ENCODE measurements around the gene DENND4B. TPM values are rescaled to one million over a fixed set of nuclear protein-coding genes. Genes with fewer than 3 reads are reported as not detected.
"Not testable (repeated sequence)": the region's sequence is repeated elsewhere in the genome, so short reads cannot be mapped to it uniquely, and the experiment has no call there.

DENND4B gene
- total RNA-seq, 2 donors from 2014 or later = 98.0 to 130 TPM

- H3K9me3 Mint-ChIP-seq; H3K4me3 Mint-ChIP-seq; H3K27me3 Mint-ChIP-seq; H3K27ac Mint-ChIP-seq; ATAC-seq (replicated peaks): not testable (repeated sequence)
- Mint-ChIP-seq H3K36me3 (ENCODE audit: low read depth) (peaks cover 53% of the 10 kb centered on the region), H3K4me1 (peaks cover 21% of the 10 kb centered on the region)
These were observed 36.0 kb downstream of the DENND4B start for GRCh38 chr1:153910560-153910959.

GRCh38 chr1:153908071-153908470 is 38.4 kb downstream of the DENND4B start:
- no peak for ATAC-seq (replicated peaks)
- H3K36me3 Mint-ChIP-seq (ENCODE audit: low read depth) = peaks cover 52% of the 10 kb centered on the region
- peaks cover 21% of the 10 kb centered on the region for H3K4me1 Mint-ChIP-seq
- H3K27ac Mint-ChIP-seq = no peak overlapping the region
- no peaks in the 10 kb centered on the region for H3K27me3 Mint-ChIP-seq
- H3K4me3 Mint-ChIP-seq = no peak overlapping the region
- H3K9me3 Mint-ChIP-seq = no peaks in the 10 kb centered on the region

GRCh38 chr1:153907134-153907533 is 39.4 kb downstream of the DENND4B start:
- Mint-ChIP-seq H3K27ac (no peak overlapping the region), H3K36me3 (ENCODE audit: low read depth) (peaks cover 47% of the 10 kb centered on the region), H3K4me3 (no peak overlapping the region), H3K4me1 (peaks cover 18% of the 10 kb centered on the region), H3K9me3 (no peaks in the 10 kb centered on the region), H3K27me3 (no peaks in the 10 kb centered on the region)
- no peak for ATAC-seq (replicated peaks)

- no peak for ATAC-seq (replicated peaks)
- peak overlapping the region; percentile 60 for H3K27ac Mint-ChIP-seq
- no peaks in the 10 kb centered on the region for H3K27me3 Mint-ChIP-seq
- H3K4me3 Mint-ChIP-seq = no peak overlapping the region
- peaks cover 41% of the 10 kb centered on the region for H3K36me3 Mint-ChIP-seq (ENCODE audit: low read depth)
- peaks cover 10% of the 10 kb centered on the region for H3K4me1 Mint-ChIP-seq
- no peaks in the 10 kb centered on the region for H3K9me3 Mint-ChIP-seq
These were observed 40.1 kb downstream of the DENND4B start for GRCh38 chr1:153906396-153906795.

GRCh38 chr1:153905908-153906307 is 40.6 kb downstream of the DENND4B start:
- H3K9me3 Mint-ChIP-seq, H3K4me3 Mint-ChIP-seq, H3K4me1 Mint-ChIP-seq, H3K27me3 Mint-ChIP-seq: not testable (repeated sequence)
- Mint-ChIP-seq H3K27ac (peak overlapping the region; percentile 60), H3K36me3 (ENCODE audit: low read depth) (peaks cover 40% of the 10 kb centered on the region)
- peak; percentile 31 for ATAC-seq (replicated peaks)

GRCh38 chr1:153903841-153904455 is 42.6 kb downstream of the DENND4B start:
- ATAC-seq (replicated peaks) = no peak
- Mint-ChIP-seq H3K27me3 (no peaks in the 10 kb centered on the region), H3K36me3 (ENCODE audit: low read depth) (peaks cover 53% of the 10 kb centered on the region), H3K9me3 (no peaks in the 10 kb centered on the region), H3K4me3 (no peak overlapping the region), H3K4me1 (peaks cover 5% of the 10 kb centered on the region), H3K27ac (no peak overlapping the region)

- peaks cover 5% of the 10 kb centered on the region for H3K4me1 Mint-ChIP-seq
- H3K36me3 Mint-ChIP-seq (ENCODE audit: low read depth) = peaks cover 57% of the 10 kb centered on the region
- H3K9me3 Mint-ChIP-seq = no peaks in the 10 kb centered on the region
- no peaks in the 10 kb centered on the region for H3K27me3 Mint-ChIP-seq
- no peak overlapping the region for H3K4me3 Mint-ChIP-seq
- no peak for ATAC-seq (replicated peaks)
- no peak overlapping the region for H3K27ac Mint-ChIP-seq
These were observed 47.0 kb downstream of the DENND4B start for GRCh38 chr1:153899509-153899908.

GRCh38 chr1:153895866-153896265 is 50.7 kb downstream of the DENND4B start:
- H3K27me3 Mint-ChIP-seq; ATAC-seq (replicated peaks); H3K4me3 Mint-ChIP-seq; H3K4me1 Mint-ChIP-seq; H3K9me3 Mint-ChIP-seq: not testable (repeated sequence)
- H3K36me3 Mint-ChIP-seq (ENCODE audit: low read depth) = peaks cover 84% of the 10 kb centered on the region
- H3K27ac Mint-ChIP-seq = peak overlapping the region; percentile 33

- not testable (repeated sequence) for ATAC-seq (replicated peaks); H3K4me3 Mint-ChIP-seq; H3K27ac Mint-ChIP-seq; H3K27me3 Mint-ChIP-seq; H3K9me3 Mint-ChIP-seq
- Mint-ChIP-seq H3K4me1 (peaks cover 14% of the 10 kb centered on the region), H3K36me3 (ENCODE audit: low read depth) (peaks cover 83% of the 10 kb centered on the region)
These were observed 55.5 kb downstream of the DENND4B start for GRCh38 chr1:153891042-153891441.

GRCh38 chr1:153888533-153888932 is 58.0 kb downstream of the DENND4B start:
- Mint-ChIP-seq H3K4me3 (peak overlapping the region; percentile 58), H3K4me1 (peaks cover 12% of the 10 kb centered on the region), H3K9me3 (no peaks in the 10 kb centered on the region), H3K27me3 (no peaks in the 10 kb centered on the region), H3K27ac (peak overlapping the region; percentile 70), H3K36me3 (ENCODE audit: low read depth) (peaks cover 70% of the 10 kb centered on the region)
- peak; percentile 31 for ATAC-seq (replicated peaks)

GRCh38 chr1:153886127-153886526 is 60.4 kb downstream of the DENND4B start:
- no peak overlapping the region for H3K27ac Mint-ChIP-seq
- no peak for ATAC-seq (replicated peaks)
- H3K4me1 Mint-ChIP-seq = peaks cover 12% of the 10 kb centered on the region
- no peak overlapping the region for H3K4me3 Mint-ChIP-seq
- peaks cover 48% of the 10 kb centered on the region for H3K36me3 Mint-ChIP-seq (ENCODE audit: low read depth)
- H3K27me3 Mint-ChIP-seq = no peaks in the 10 kb centered on the region
- no peaks in the 10 kb centered on the region for H3K9me3 Mint-ChIP-seq

GRCh38 chr1:153883223-153883622 is 63.3 kb downstream of the DENND4B start:
- no peak for ATAC-seq (replicated peaks)
- H3K27me3 Mint-ChIP-seq = no peaks in the 10 kb centered on the region
- H3K4me1 Mint-ChIP-seq = peaks cover 9% of the 10 kb centered on the region
- H3K9me3 Mint-ChIP-seq = no peaks in the 10 kb centered on the region
- no peak overlapping the region for H3K4me3 Mint-ChIP-seq
- peaks cover 25% of the 10 kb centered on the region for H3K36me3 Mint-ChIP-seq (ENCODE audit: low read depth)
- H3K27ac Mint-ChIP-seq = no peak overlapping the region

GRCh38 chr1:153882296-153882912 is 64.1 kb downstream of the DENND4B start:
- H3K27ac Mint-ChIP-seq = no peak overlapping the region
- H3K4me3 Mint-ChIP-seq = no peak overlapping the region
- peak; percentile 43 for ATAC-seq (replicated peaks)
- H3K36me3 Mint-ChIP-seq (ENCODE audit: low read depth) = peaks cover 19% of the 10 kb centered on the region
- H3K9me3 Mint-ChIP-seq = no peaks in the 10 kb centered on the region
- H3K27me3 Mint-ChIP-seq = no peaks in the 10 kb centered on the region
- peaks cover 10% of the 10 kb centered on the region for H3K4me1 Mint-ChIP-seq

- no peak for ATAC-seq (replicated peaks)
- H3K27ac Mint-ChIP-seq = no peak overlapping the region
- H3K36me3 Mint-ChIP-seq (ENCODE audit: low read depth) = peaks cover 15% of the 10 kb centered on the region
- H3K4me1 Mint-ChIP-seq = peaks cover 10% of the 10 kb centered on the region
- no peaks in the 10 kb centered on the region for H3K9me3 Mint-ChIP-seq
- no peaks in the 10 kb centered on the region for H3K27me3 Mint-ChIP-seq
- H3K4me3 Mint-ChIP-seq = no peak overlapping the region
These were observed 64.8 kb downstream of the DENND4B start for GRCh38 chr1:153881751-153882150.

- H3K36me3 Mint-ChIP-seq (ENCODE audit: low read depth) = peaks cover 17% of the 10 kb centered on the region
- H3K4me3 Mint-ChIP-seq = no peak overlapping the region
- no peak for ATAC-seq (replicated peaks)
- H3K27me3 Mint-ChIP-seq = no peaks in the 10 kb centered on the region
- H3K27ac Mint-ChIP-seq = no peak overlapping the region
- H3K9me3 Mint-ChIP-seq = no peaks in the 10 kb centered on the region
- H3K4me1 Mint-ChIP-seq = peaks cover 14% of the 10 kb centered on the region
These were observed 65.6 kb downstream of the DENND4B start for GRCh38 chr1:153880962-153881361.
